Stimulated activated CD4-positive, alpha-beta T cell treated with anti-CD3 and anti-CD28 coated beads, Interleukin-1b, Interleukin-23, amount 100 ng/mL, for 48 hours (primary cell): ENCODE measurements around the gene MAPKAPK2.
"Not testable (repeated sequence)": the region's sequence is repeated elsewhere in the genome, so short reads cannot be mapped to it uniquely, and the experiment has no call there.

Experiments
- DNase-seq: peaks from one replicate; pipeline ENCODE4 v3.0.0-alpha.2; 2020

Gene MAPKAPK2

GRCh38 chr1:206751891-206752290 is 67.2 kb downstream of the MAPKAPK2 start:
- DNase-seq: no peak

DNA sequence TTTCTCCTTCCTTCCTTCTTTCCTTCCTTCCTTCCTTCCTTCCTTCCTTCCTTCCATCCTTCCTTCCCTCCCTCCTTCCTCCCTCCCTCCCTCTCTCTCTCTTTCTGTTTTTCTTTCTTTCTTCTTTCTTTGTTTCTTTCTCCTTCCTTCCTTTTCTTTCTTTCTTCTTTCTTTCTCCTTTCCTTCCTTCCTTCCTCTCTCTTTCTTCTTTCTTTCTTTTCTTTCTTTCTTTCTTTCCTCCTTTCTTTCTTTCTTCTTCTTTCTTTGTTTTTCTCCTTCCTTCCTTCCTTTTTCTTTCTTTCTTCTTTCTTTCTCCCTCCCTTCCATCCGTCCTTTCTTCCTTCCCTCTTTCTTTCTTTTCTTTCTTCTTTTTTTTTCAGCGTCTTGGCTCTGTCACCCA is 67.8 kb downstream of the MAPKAPK2 start:
- DNase-seq: no peak

GRCh38 chr1:206753141-206753540 is 68.4 kb downstream of the MAPKAPK2 start:
- DNase-seq: no peak

GRCh38 chr1:206754011-206754410 is 69.3 kb downstream of the MAPKAPK2 start:
- DNase-seq: no peak

DNA sequence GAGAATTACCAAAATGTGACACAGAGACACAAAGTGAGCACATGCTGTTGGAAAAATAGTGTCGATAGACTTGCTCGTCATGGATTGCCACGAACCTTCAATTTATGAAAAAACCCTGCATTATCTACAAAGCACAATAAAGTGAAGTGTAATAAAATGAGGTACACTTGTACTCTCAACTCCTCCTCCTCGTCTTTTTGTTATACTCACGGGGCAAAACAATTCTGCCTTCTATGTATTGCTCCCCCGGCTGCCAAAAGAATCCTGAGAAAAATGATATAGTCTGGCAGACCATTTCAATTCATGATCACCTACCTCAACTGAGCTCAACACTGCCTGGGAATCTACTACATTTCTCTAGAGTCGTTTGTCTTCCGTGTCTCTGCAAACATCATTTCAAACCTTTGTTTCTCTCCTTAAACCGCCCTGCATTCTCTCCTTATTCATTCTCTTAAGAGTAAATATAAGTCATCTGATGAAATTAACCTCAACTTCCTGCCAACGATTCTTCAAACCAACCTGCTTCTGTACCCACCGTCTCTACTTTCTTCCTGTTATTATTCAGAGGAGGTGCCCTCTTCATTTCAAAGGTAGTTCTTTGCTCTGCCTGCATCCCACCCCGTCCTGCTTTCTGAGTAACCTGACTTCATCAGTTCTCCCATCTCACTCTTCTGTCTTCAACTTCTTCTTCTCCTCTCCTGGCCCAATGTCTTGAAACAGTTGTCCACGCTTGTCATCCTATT is 73.0 kb downstream of the MAPKAPK2 start:
- DNase-seq: peak; percentile 47

GRCh38 chr1:206760590-206760989 is 75.9 kb downstream of the MAPKAPK2 start:
- no peak for DNase-seq

GRCh38 chr1:206761159-206761768 is 76.6 kb downstream of the MAPKAPK2 start:
- no peak for DNase-seq

- DNase-seq: not testable (repeated sequence)
Measured at GRCh38 chr1:206762741-206763364, 78.1 kb downstream of the MAPKAPK2 start.

- not testable (repeated sequence) for DNase-seq
Measured at GRCh38 chr1:206765771-206766170, 81.1 kb downstream of the MAPKAPK2 start.

- peak; percentile 62 for DNase-seq
Measured at GRCh38 chr1:206766251-206766856, 81.6 kb downstream of the MAPKAPK2 start.

GRCh38 chr1:206768472-206769303 is 84.0 kb downstream of the MAPKAPK2 start:
- no peak for DNase-seq

GRCh38 chr1:206769304-206769731 is 84.6 kb downstream of the MAPKAPK2 start:
- DNase-seq: peak; percentile 78

- DNase-seq: no peak
Measured at GRCh38 chr1:206770531-206771337, 86.0 kb downstream of the MAPKAPK2 start, which contains the start of gene IL19. Gene IL19 (plus strand): TSS chr1:206770773. CDS start chr1:206836663, 65,890 bp downstream.

GRCh38 chr1:206771338-206771692 is 86.6 kb downstream of the MAPKAPK2 start:
- DNase-seq: no peak

DNA sequence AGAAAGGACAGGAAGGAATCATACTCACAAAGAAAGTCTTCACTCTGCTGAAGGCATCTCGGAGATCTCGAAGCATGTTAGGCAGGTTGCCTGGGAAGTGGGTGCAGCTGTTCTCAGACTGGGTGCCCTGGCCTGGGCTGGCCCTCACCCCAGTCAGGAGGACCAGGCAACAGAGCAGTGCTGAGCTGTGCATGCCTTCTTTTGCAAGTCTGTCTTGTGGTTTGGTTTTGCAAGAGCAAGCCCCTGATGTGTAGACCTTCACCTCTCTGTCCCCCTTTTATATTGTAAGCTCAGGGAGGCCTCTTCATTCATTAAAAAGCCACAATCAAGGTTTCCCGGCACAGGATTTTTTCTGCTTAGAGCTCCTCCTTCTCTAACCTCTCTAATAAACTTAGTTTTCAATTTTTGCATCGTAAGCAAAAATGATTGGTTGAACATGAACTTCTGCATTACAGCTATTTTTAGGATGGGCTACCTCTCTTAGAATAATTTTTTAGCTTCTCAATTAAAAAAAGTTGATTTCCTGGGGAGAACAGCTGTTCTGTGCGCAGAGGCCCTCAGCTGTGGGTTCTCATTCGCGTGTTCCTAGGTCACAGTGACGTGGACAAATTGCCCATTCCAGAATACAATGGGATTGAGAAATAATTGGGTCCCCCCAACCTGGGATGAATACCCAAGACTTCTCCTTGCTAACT is 87.7 kb downstream of the MAPKAPK2 start, which contains the start of gene IL10:
IL10 (minus strand) TSS at position 252 of the 695 bp plus-strand sequence; CDS start at position 193, 59 bp downstream.
- DNase-seq: no peak

GRCh38 chr1:206774093-206774492 is 89.4 kb downstream of the MAPKAPK2 start:
- no peak for DNase-seq

DNA sequence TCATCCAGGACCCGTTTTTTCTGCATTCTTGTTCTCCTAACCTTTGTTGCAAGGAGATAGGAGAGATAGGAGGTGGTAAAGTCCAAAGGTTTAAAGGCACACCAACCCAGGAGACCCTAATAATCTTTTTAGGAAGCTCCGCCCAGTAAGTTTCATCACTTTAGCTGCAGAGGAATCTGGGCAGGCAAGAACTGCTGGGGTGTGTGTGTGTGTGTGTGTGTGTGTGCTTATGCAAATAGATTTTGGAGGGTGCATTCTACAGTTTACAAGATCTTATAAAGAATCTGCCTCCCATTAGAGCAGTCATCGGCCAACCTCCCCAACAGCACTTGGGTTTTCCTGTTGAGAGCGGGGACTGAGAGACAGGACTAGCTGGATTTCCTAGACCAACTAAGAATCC is 91.5 kb downstream of the MAPKAPK2 start:
- no peak for DNase-seq

DNA sequence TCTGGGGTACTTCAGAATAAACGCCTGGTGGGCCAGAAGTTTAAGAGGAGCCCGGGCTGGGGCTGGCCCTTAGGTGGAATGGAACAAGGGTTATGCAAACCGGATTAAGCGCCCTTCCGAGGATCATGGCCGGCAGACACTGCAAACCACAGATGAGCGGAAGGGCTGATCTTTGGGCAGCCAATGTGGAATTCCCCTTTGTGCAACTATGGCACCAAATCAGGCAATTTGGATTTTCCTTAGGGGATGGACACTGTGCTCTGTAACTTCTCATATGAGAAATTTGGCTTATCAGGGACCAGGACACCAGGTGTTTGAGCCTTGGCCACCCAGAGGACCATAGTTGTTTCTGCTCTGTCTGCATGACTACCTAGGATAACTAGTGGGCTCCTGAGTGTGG is 93.3 kb downstream of the MAPKAPK2 start:
- DNase-seq: no peak

GRCh38 chr1:206778911-206779310 is 94.2 kb downstream of the MAPKAPK2 start:
- not testable (repeated sequence) for DNase-seq

DNA sequence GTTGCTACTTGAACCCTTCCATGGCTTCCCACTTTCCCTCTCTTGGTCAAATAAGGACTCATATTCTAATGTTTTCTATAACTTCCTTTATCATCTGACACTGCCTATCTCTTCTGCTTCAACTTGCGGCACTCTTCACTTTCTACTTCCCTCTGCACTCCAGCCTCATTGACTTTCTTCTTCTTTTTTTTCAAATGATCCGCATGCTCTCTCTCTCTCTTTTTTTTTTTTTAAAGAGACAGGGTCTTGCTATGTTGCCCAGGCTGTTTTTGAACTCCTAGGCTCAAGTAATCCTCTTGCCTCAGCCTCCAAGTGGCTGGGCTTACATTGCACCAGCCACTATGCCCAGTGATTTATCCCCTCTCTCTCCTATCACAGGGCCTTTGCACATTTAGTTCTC is 94.9 kb downstream of the MAPKAPK2 start:
- DNase-seq: no peak

GRCh38 chr1:206782448-206782847 is 97.7 kb downstream of the MAPKAPK2 start:
- DNase-seq: no peak
